ENCODE measurements around the gene LGALS4.
A peak's percentile ranks its signal among the peaks of the same experiment; 100 is the strongest.
"Not testable (repeated sequence)": the region's sequence is repeated elsewhere in the genome, so short reads cannot be mapped to it uniquely, and the experiment has no call there.

The LGALS4 gene

GRCh38 chr19:38821230-38821825, 8.6 kb upstream of the LGALS4 start:
- not testable (repeated sequence) for DNase-seq (ENCODE audit: low spot score)

GRCh38 chr19:38819231-38819920, 6.6 kb upstream of the LGALS4 start:
- DNase-seq (ENCODE audit: low spot score) = no peak

GRCh38 chr19:38817081-38817480, 4.3 kb upstream of the LGALS4 start:
- DNase-seq (ENCODE audit: low spot score) = no peak

GRCh38 chr19:38816131-38816750, 3.5 kb upstream of the LGALS4 start:
- no peak for DNase-seq (ENCODE audit: low spot score)

GRCh38 chr19:38815059-38816001, 2.6 kb upstream of the LGALS4 start:
- DNase-seq (ENCODE audit: low spot score) = no peak

GRCh38 chr19:38813932-38814331, 1.2 kb upstream of the LGALS4 start:
- DNase-seq (ENCODE audit: low spot score) = not testable (repeated sequence)

- no peak for DNase-seq (ENCODE audit: low spot score)
Measured at GRCh38 chr19:38813323-38813722, 578 bp upstream of the LGALS4 start.

- no peak for DNase-seq (ENCODE audit: low spot score)
Measured at GRCh38 chr19:38812009-38812840, 520 bp downstream of the LGALS4 start.

GRCh38 chr19:38809592-38810252, 3.0 kb downstream of the LGALS4 start:
- peak; percentile 2 for DNase-seq (ENCODE audit: low spot score)

GRCh38 chr19:38808741-38809140, 4.0 kb downstream of the LGALS4 start:
- DNase-seq (ENCODE audit: low spot score) = peak; percentile 4

- not testable (repeated sequence) for DNase-seq (ENCODE audit: low spot score)
Measured at GRCh38 chr19:38807374-38808098, 5.2 kb downstream of the LGALS4 start.

- peak; percentile 3 for DNase-seq (ENCODE audit: low spot score)
Measured at GRCh38 chr19:38806371-38806770, 6.4 kb downstream of the LGALS4 start.

GRCh38 chr19:38805180-38805579, 7.6 kb downstream of the LGALS4 start:
- DNase-seq (ENCODE audit: low spot score) = peak; percentile 16

- DNase-seq (ENCODE audit: low spot score) = no peak
Measured at GRCh38 chr19:38803543-38803942, 9.2 kb downstream of the LGALS4 start.

- DNase-seq (ENCODE audit: low spot score) = no peak
Measured at GRCh38 chr19:38801359-38802095, 11.2 kb downstream of the LGALS4 start.

- no peak for DNase-seq (ENCODE audit: low spot score)
Measured at GRCh38 chr19:38800577-38801347, 12.0 kb downstream of the LGALS4 start.

- DNase-seq (ENCODE audit: low spot score) = peak; percentile 10
Measured at GRCh38 chr19:38799104-38799503, 13.6 kb downstream of the LGALS4 start.

- not testable (repeated sequence) for DNase-seq (ENCODE audit: low spot score)
Measured at GRCh38 chr19:38797781-38798180, 15.0 kb downstream of the LGALS4 start.

GRCh38 chr19:38796154-38796553, 16.6 kb downstream of the LGALS4 start:
- DNase-seq (ENCODE audit: low spot score) = no peak
